Measurements from ENCODE around the gene HSD3B2.

GRCh38 chr1:119419109-119419508 lies 4.2 kb downstream of the HSD3B2 start:
- TF ChIP-seq POLR2AphosphoS5 (IDR thresholded peaks at IDR 0.05; ENCODE audit: borderline replicate concordance, low read depth, low read length) (no peak), EZH2 (IDR thresholded peaks at IDR 0.05) (no peak), FOXP2 (optimal IDR thresholded peaks at IDR 0.05; ENCODE audit: control extremely low read depth, extremely low read length, insufficient read depth) (no peak)

Data from SK-N-MC (cell line).